Measurements from ENCODE around the gene IZUMO1. TPM values are rescaled to one million over a fixed set of nuclear protein-coding genes. Genes with fewer than 3 reads are reported as not detected.
A peak's percentile ranks its signal among the peaks of the same experiment; 100 is the strongest.
"Not testable (repeated sequence)": the region's sequence is repeated elsewhere in the genome, so short reads cannot be mapped to it uniquely, and the experiment has no call there.

The IZUMO1 gene
- polyA plus RNA-seq (2012; ENCODE audit: insufficient read depth, insufficient read length): 0.65 TPM

- peak within 1 kb of the TSS; percentile 51 for H3K4me3 ChIP-seq (ENCODE audit: low read length)
- DNase-seq (ENCODE audit: low read depth, low spot score): peak; percentile 66
These were observed at the start of gene IZUMO1 for GRCh38 chr19:48746738-48747575. Gene IZUMO1 (minus strand): TSS chr19:48746909. CDS start chr19:48745859, 1,050 bp downstream.

- no peak overlapping the region for H3K4me3 ChIP-seq (ENCODE audit: low read length)
- DNase-seq (ENCODE audit: low read depth, low spot score): no peak
These were observed 49.0 kb upstream of the IZUMO1 start for GRCh38 chr19:48795685-48796070.

GRCh38 chr19:48795055-48795684, 48.5 kb upstream of the IZUMO1 start:
- peak; percentile 88 for DNase-seq (ENCODE audit: low read depth, low spot score)
- H3K4me3 ChIP-seq (ENCODE audit: low read length): peak overlapping the region; percentile 67

- H3K4me3 ChIP-seq (ENCODE audit: low read length): no peak overlapping the region
- no peak for DNase-seq (ENCODE audit: low read depth, low spot score)
These were observed 47.6 kb upstream of the IZUMO1 start for GRCh38 chr19:48794291-48794690.

- H3K4me3 ChIP-seq (ENCODE audit: low read length): no peak overlapping the region
- DNase-seq (ENCODE audit: low read depth, low spot score): no peak
These were observed 46.6 kb upstream of the IZUMO1 start for GRCh38 chr19:48793271-48793670.

GRCh38 chr19:48787331-48787730, 40.6 kb upstream of the IZUMO1 start:
- not testable (repeated sequence) for H3K4me3 ChIP-seq (ENCODE audit: low read length); DNase-seq (ENCODE audit: low read depth, low spot score)

GRCh38 chr19:48786422-48786821, 39.7 kb upstream of the IZUMO1 start:
- H3K4me3 ChIP-seq (ENCODE audit: low read length); DNase-seq (ENCODE audit: low read depth, low spot score): not testable (repeated sequence)

- DNase-seq (ENCODE audit: low read depth, low spot score): peak; percentile 29
- no peak overlapping the region for H3K4me3 ChIP-seq (ENCODE audit: low read length)
These were observed 37.8 kb upstream of the IZUMO1 start for GRCh38 chr19:48784527-48784926.

GRCh38 chr19:48780631-48781391, 34.1 kb upstream of the IZUMO1 start:
- DNase-seq (ENCODE audit: low read depth, low spot score): no peak
- H3K4me3 ChIP-seq (ENCODE audit: low read length): no peak overlapping the region

GRCh38 chr19:48779636-48780035, 32.9 kb upstream of the IZUMO1 start:
- H3K4me3 ChIP-seq (ENCODE audit: low read length): no peak overlapping the region
- DNase-seq (ENCODE audit: low read depth, low spot score): peak; percentile 19

GRCh38 chr19:48777720-48778119, 31.0 kb upstream of the IZUMO1 start:
- no peak for DNase-seq (ENCODE audit: low read depth, low spot score)
- no peak overlapping the region for H3K4me3 ChIP-seq (ENCODE audit: low read length)

- no peak for DNase-seq (ENCODE audit: low read depth, low spot score)
- H3K4me3 ChIP-seq (ENCODE audit: low read length): no peak overlapping the region
These were observed 30.4 kb upstream of the IZUMO1 start for GRCh38 chr19:48777139-48777538.

GRCh38 chr19:48772503-48772953, 25.8 kb upstream of the IZUMO1 start:
- H3K4me3 ChIP-seq (ENCODE audit: low read length): no peak overlapping the region
- DNase-seq (ENCODE audit: low read depth, low spot score): no peak

- no peak for DNase-seq (ENCODE audit: low read depth, low spot score)
- H3K4me3 ChIP-seq (ENCODE audit: low read length): no peak overlapping the region
These were observed 24.2 kb upstream of the IZUMO1 start for GRCh38 chr19:48770734-48771472.

GRCh38 chr19:48770266-48770665, 23.6 kb upstream of the IZUMO1 start:
- H3K4me3 ChIP-seq (ENCODE audit: low read length): no peak overlapping the region
- no peak for DNase-seq (ENCODE audit: low read depth, low spot score)

GRCh38 chr19:48768994-48769713, 22.4 kb upstream of the IZUMO1 start:
- no peak overlapping the region for H3K4me3 ChIP-seq (ENCODE audit: low read length)
- no peak for DNase-seq (ENCODE audit: low read depth, low spot score)

- not testable (repeated sequence) for DNase-seq (ENCODE audit: low read depth, low spot score); H3K4me3 ChIP-seq (ENCODE audit: low read length)
These were observed 21.6 kb upstream of the IZUMO1 start for GRCh38 chr19:48768171-48768753.

- not testable (repeated sequence) for DNase-seq (ENCODE audit: low read depth, low spot score); H3K4me3 ChIP-seq (ENCODE audit: low read length)
These were observed 19.1 kb upstream of the IZUMO1 start for GRCh38 chr19:48765816-48766215.

Data from Jurkat, Clone E6-1 (cell line).